GM23248 (cell line): ENCODE data around the gene ST7.

Experiments
- EZH2 ChIP-seq: fragments of 200-600 bp; sonication (generic); IDR thresholded peaks from 2 replicates; pipeline ENCODE4 v1.6.1; 2018; ENCODE audit warnings: antibody characterized with exemption, mild to moderate bottlenecking; ENCODE audit not compliant: insufficient read depth, poor library complexity, severe bottlenecking
- EZH2phosphoT487 ChIP-seq: fragments of 200-600 bp; sonication (generic); IDR thresholded peaks from 2 replicates; pipeline ENCODE4 v1.6.1; 2018; ENCODE audit warnings: antibody characterized with exemption, moderate library complexity, mild to moderate bottlenecking, low read depth; ENCODE audit not compliant: insufficient read depth

- TF ChIP-seq EZH2phosphoT487 (0 out of 2 replicates have a peak, but pooled peaks have one; percentile 7), EZH2 (no peak)
Measured at GRCh38 chr7:117269886-117270285, 316.6 kb downstream of the ST7 start.
